ENCODE results near the gene RBM8A.
A peak's percentile ranks its signal among the peaks of the same experiment; 100 is the strongest.

The RBM8A gene

GRCh38 chr1:145891587-145892485 is 35.4 kb downstream of the RBM8A start:
- H3K36me3 Mint-ChIP-seq (ENCODE audit: low read depth), result no peaks in the 10 kb centered on the region
- H3K9me3 Mint-ChIP-seq, result no peaks in the 10 kb centered on the region
- DNase-seq (ENCODE audit: low spot score), result peak; percentile 27
- peaks cover under 1% of the 10 kb centered on the region for H3K27me3 Mint-ChIP-seq (ENCODE audit: low read depth)
- no peak overlapping the region for H3K4me3 Mint-ChIP-seq
- H3K27ac Mint-ChIP-seq, result no peak overlapping the region
- peaks cover 5% of the 10 kb centered on the region for H3K4me1 Mint-ChIP-seq (ENCODE audit: low read depth)

GRCh38 chr1:145891143-145891542 is 36.1 kb downstream of the RBM8A start:
- Mint-ChIP-seq H3K36me3 (ENCODE audit: low read depth) (no peaks in the 10 kb centered on the region), H3K4me3 (no peak overlapping the region), H3K9me3 (no peaks in the 10 kb centered on the region), H3K4me1 (ENCODE audit: low read depth) (peaks cover 7% of the 10 kb centered on the region), H3K27me3 (ENCODE audit: low read depth) (peaks cover 4% of the 10 kb centered on the region), H3K27ac (no peak overlapping the region)
- DNase-seq (ENCODE audit: low spot score), result no peak

GRCh38 chr1:145889722-145890121 is 37.6 kb downstream of the RBM8A start:
- Mint-ChIP-seq H3K4me1 (ENCODE audit: low read depth) (peaks cover 14% of the 10 kb centered on the region), H3K27me3 (ENCODE audit: low read depth) (peaks cover 13% of the 10 kb centered on the region), H3K36me3 (ENCODE audit: low read depth) (no peaks in the 10 kb centered on the region), H3K27ac (no peak overlapping the region), H3K4me3 (no peak overlapping the region), H3K9me3 (no peaks in the 10 kb centered on the region)
- DNase-seq (ENCODE audit: low spot score), result no peak

- Mint-ChIP-seq H3K36me3 (ENCODE audit: low read depth) (no peaks in the 10 kb centered on the region), H3K9me3 (no peaks in the 10 kb centered on the region), H3K4me3 (no peak overlapping the region), H3K27me3 (ENCODE audit: low read depth) (peaks cover 32% of the 10 kb centered on the region), H3K4me1 (ENCODE audit: low read depth) (peaks cover 14% of the 10 kb centered on the region), H3K27ac (no peak overlapping the region)
- no peak for DNase-seq (ENCODE audit: low spot score)
Measured at GRCh38 chr1:145887631-145888030, 39.7 kb downstream of the RBM8A start.

GRCh38 chr1:145886816-145887215 is 40.5 kb downstream of the RBM8A start:
- Mint-ChIP-seq H3K4me1 (ENCODE audit: low read depth) (peaks cover 9% of the 10 kb centered on the region), H3K4me3 (peak overlapping the region; percentile 68), H3K36me3 (ENCODE audit: low read depth) (no peaks in the 10 kb centered on the region), H3K27me3 (ENCODE audit: low read depth) (peaks cover 34% of the 10 kb centered on the region), H3K27ac (no peak overlapping the region), H3K9me3 (no peaks in the 10 kb centered on the region)
- no peak for DNase-seq (ENCODE audit: low spot score)

- no peak overlapping the region for H3K27ac Mint-ChIP-seq
- H3K36me3 Mint-ChIP-seq (ENCODE audit: low read depth), result no peaks in the 10 kb centered on the region
- H3K27me3 Mint-ChIP-seq (ENCODE audit: low read depth), result peaks cover 34% of the 10 kb centered on the region
- DNase-seq (ENCODE audit: low spot score), result no peak
- H3K4me3 Mint-ChIP-seq, result peak overlapping the region; percentile 87
- peaks cover 9% of the 10 kb centered on the region for H3K4me1 Mint-ChIP-seq (ENCODE audit: low read depth)
- H3K9me3 Mint-ChIP-seq, result no peaks in the 10 kb centered on the region
Measured at GRCh38 chr1:145886390-145886789, 40.9 kb downstream of the RBM8A start.

- Mint-ChIP-seq H3K27me3 (ENCODE audit: low read depth) (peaks cover 37% of the 10 kb centered on the region), H3K4me3 (peak within 1 kb of the TSS; percentile 87), H3K4me1 (ENCODE audit: low read depth) (peaks cover 9% of the 10 kb centered on the region), H3K9me3 (no peaks in the 10 kb centered on the region), H3K27ac (no peak within 1 kb of the TSS), H3K36me3 (ENCODE audit: low read depth) (no peaks in the 10 kb centered on the region)
- DNase-seq (ENCODE audit: low spot score), result peak; percentile 86
Measured at GRCh38 chr1:145885738-145886287, 41.5 kb downstream of the RBM8A start, which contains the start of gene ANKRD35. ANKRD35 (minus strand) TSS chr1:145885866; CDS start chr1:145885758, 108 bp downstream.

GRCh38 chr1:145884675-145885074 is 42.6 kb downstream of the RBM8A start:
- no peaks in the 10 kb centered on the region for H3K9me3 Mint-ChIP-seq
- H3K36me3 Mint-ChIP-seq (ENCODE audit: low read depth), result no peaks in the 10 kb centered on the region
- no peak overlapping the region for H3K27ac Mint-ChIP-seq
- peaks cover 37% of the 10 kb centered on the region for H3K27me3 Mint-ChIP-seq (ENCODE audit: low read depth)
- H3K4me1 Mint-ChIP-seq (ENCODE audit: low read depth), result peaks cover 9% of the 10 kb centered on the region
- no peak for DNase-seq (ENCODE audit: low spot score)
- H3K4me3 Mint-ChIP-seq, result peak overlapping the region; percentile 87

- H3K27ac Mint-ChIP-seq, result no peak overlapping the region
- no peaks in the 10 kb centered on the region for H3K36me3 Mint-ChIP-seq (ENCODE audit: low read depth)
- H3K4me3 Mint-ChIP-seq, result no peak overlapping the region
- DNase-seq (ENCODE audit: low spot score), result no peak
- H3K27me3 Mint-ChIP-seq (ENCODE audit: low read depth), result peaks cover 36% of the 10 kb centered on the region
- H3K4me1 Mint-ChIP-seq (ENCODE audit: low read depth), result peaks cover 4% of the 10 kb centered on the region
- no peaks in the 10 kb centered on the region for H3K9me3 Mint-ChIP-seq
Measured at GRCh38 chr1:145879775-145880174, 47.5 kb downstream of the RBM8A start.

GRCh38 chr1:145878724-145879123 is 48.6 kb downstream of the RBM8A start:
- Mint-ChIP-seq H3K27me3 (ENCODE audit: low read depth) (peaks cover 32% of the 10 kb centered on the region), H3K4me1 (ENCODE audit: low read depth) (peaks cover 3% of the 10 kb centered on the region), H3K4me3 (no peak overlapping the region), H3K27ac (no peak overlapping the region), H3K9me3 (no peaks in the 10 kb centered on the region), H3K36me3 (ENCODE audit: low read depth) (no peaks in the 10 kb centered on the region)
- DNase-seq (ENCODE audit: low spot score), result no peak

GRCh38 chr1:145877923-145878486 is 49.3 kb downstream of the RBM8A start:
- Mint-ChIP-seq H3K36me3 (ENCODE audit: low read depth) (no peaks in the 10 kb centered on the region), H3K9me3 (no peaks in the 10 kb centered on the region), H3K4me3 (no peak overlapping the region), H3K27ac (no peak overlapping the region), H3K27me3 (ENCODE audit: low read depth) (peaks cover 33% of the 10 kb centered on the region), H3K4me1 (ENCODE audit: low read depth) (peaks cover 4% of the 10 kb centered on the region)
- DNase-seq (ENCODE audit: low spot score), result no peak

- no peak for DNase-seq (ENCODE audit: low spot score)
- H3K27ac Mint-ChIP-seq, result no peak overlapping the region
- peaks cover 40% of the 10 kb centered on the region for H3K27me3 Mint-ChIP-seq (ENCODE audit: low read depth)
- no peaks in the 10 kb centered on the region for H3K36me3 Mint-ChIP-seq (ENCODE audit: low read depth)
- no peak overlapping the region for H3K4me3 Mint-ChIP-seq
- H3K9me3 Mint-ChIP-seq, result no peaks in the 10 kb centered on the region
- peaks cover 16% of the 10 kb centered on the region for H3K4me1 Mint-ChIP-seq (ENCODE audit: low read depth)
Measured at GRCh38 chr1:145874646-145875045, 52.6 kb downstream of the RBM8A start.

- peak overlapping the region; percentile 31 for H3K27ac Mint-ChIP-seq
- no peaks in the 10 kb centered on the region for H3K9me3 Mint-ChIP-seq
- DNase-seq (ENCODE audit: low spot score), result peak; percentile 31
- H3K36me3 Mint-ChIP-seq (ENCODE audit: low read depth), result no peaks in the 10 kb centered on the region
- peak overlapping the region; percentile 80 for H3K4me3 Mint-ChIP-seq
- peaks cover 13% of the 10 kb centered on the region for H3K4me1 Mint-ChIP-seq (ENCODE audit: low read depth)
- peaks cover 42% of the 10 kb centered on the region for H3K27me3 Mint-ChIP-seq (ENCODE audit: low read depth)
Measured at GRCh38 chr1:145871994-145872924, 55.0 kb downstream of the RBM8A start.
